Nephron (organoid): ENCODE data around the gene FLII.
A peak's percentile ranks its signal among the peaks of the same experiment; 100 is the strongest.

Experiments used
- H3K27ac Mint-ChIP-seq, 3 experiments: 2 replicates each; pipeline ENCODE4 v1.8.0; 2020; ENCODE audit warnings: mixed read lengths in 3 of 3, mild to moderate bottlenecking in 2 of 3, moderate library complexity in 1 of 3
- H3K27me3 Mint-ChIP-seq: 2 replicates; pipeline ENCODE4 v1.8.0; 2021; ENCODE audit warnings: low read depth, mild to moderate bottlenecking, moderate library complexity, mixed read lengths
- H3K36me3 Mint-ChIP-seq: 2 replicates; pipeline ENCODE4 v1.8.0; 2020; ENCODE audit warnings: low read depth, mixed read lengths
- H3K4me1 Mint-ChIP-seq: 2 replicates; pipeline ENCODE4 v1.8.0; 2020; ENCODE audit warnings: mixed read lengths
- H3K4me3 Mint-ChIP-seq, 3 experiments: 2 replicates each; pipeline ENCODE4 v1.8.0; 2020; ENCODE audit warnings: mild to moderate bottlenecking in 3 of 3, mixed read lengths in 3 of 3, moderate library complexity in 2 of 3
- H3K9me3 Mint-ChIP-seq: 2 replicates; pipeline ENCODE4 v1.8.0; 2020; ENCODE audit warnings: mixed read lengths
- CTCF ChIP-seq, 3 experiments: fragments of 200-600 bp; sonication (generic); IDR thresholded peaks; one replicate each; pipeline ENCODE4 v1.5.0; 2021; ENCODE audit warnings: antibody characterized with exemption in 3 of 3; ENCODE audit not compliant: unreplicated experiment in 3 of 3

FLII gene

GRCh38 chr17:18226284-18226945 lies 32.1 kb downstream of the FLII start:
- Mint-ChIP-seq H3K4me1 (peaks cover 31% of the 10 kb centered on the region), H3K4me3 (peak overlapping the region; percentile 96 to 98 (median 97)), H3K27me3 (no peaks in the 10 kb centered on the region), H3K27ac (peak overlapping the region; percentile 92 to 95 (median 94)), H3K9me3 (no peaks in the 10 kb centered on the region), H3K36me3 (no peaks in the 10 kb centered on the region)
- TF ChIP-seq CTCF (IDR thresholded peaks at IDR 0.05; ENCODE audit: unreplicated experiment in 3 of 3): no peak

GRCh38 chr17:18225642-18226283 lies 32.8 kb downstream of the FLII start:
- no peaks in the 10 kb centered on the region for H3K9me3 Mint-ChIP-seq
- H3K27ac Mint-ChIP-seq: peak overlapping the region; percentile 92 to 95 (median 94)
- no peak for TF ChIP-seq CTCF (IDR thresholded peaks at IDR 0.05; ENCODE audit: unreplicated experiment in 3 of 3)
- peaks cover 31% of the 10 kb centered on the region for H3K4me1 Mint-ChIP-seq
- H3K4me3 Mint-ChIP-seq: peak overlapping the region; percentile 96 to 98 (median 97)
- H3K27me3 Mint-ChIP-seq: no peaks in the 10 kb centered on the region
- H3K36me3 Mint-ChIP-seq: no peaks in the 10 kb centered on the region

DNA sequence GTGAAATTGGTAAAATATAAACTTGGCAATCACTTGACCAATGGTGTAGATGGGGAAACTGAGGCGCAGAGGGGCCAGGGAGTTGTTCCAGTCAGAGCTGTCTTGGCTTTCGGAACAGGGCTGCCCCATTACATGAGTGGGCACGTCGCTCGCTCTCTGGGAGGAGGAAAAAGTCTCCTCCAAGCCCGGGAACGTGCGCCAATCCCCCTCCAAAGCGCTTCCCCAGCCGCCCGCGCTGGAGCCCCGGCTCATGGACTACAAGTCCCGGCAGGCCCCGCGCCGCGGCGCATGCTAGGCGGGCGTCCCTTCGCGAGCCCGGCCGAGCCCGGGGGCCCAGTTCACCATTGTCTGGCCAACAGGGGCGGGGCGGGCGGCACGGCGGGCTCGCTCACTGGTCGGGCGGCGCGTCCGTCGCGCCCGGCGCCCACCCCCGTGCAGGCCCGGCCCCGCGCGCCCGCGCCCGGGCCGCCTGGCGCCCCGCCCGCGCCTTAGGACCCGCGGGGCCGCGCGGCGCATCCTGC lies 33.4 kb downstream of the FLII start, which contains the start of gene LLGL1:
LLGL1 (plus strand) TSS at position 515 of the 521 bp plus-strand sequence. CDS start 48 bp downstream, outside the sequence.
- no peaks in the 10 kb centered on the region for H3K9me3 Mint-ChIP-seq
- peak within 1 kb of the TSS; percentile 96 to 98 (median 97) for H3K4me3 Mint-ChIP-seq
- peaks cover 31% of the 10 kb centered on the region for H3K4me1 Mint-ChIP-seq
- TF ChIP-seq CTCF (IDR thresholded peaks at IDR 0.05; ENCODE audit: unreplicated experiment in 3 of 3): no peak
- no peaks in the 10 kb centered on the region for H3K36me3 Mint-ChIP-seq
- H3K27me3 Mint-ChIP-seq: no peaks in the 10 kb centered on the region
- H3K27ac Mint-ChIP-seq: peak within 1 kb of the TSS; percentile 96 to 98 (median 98)

GRCh38 chr17:18224387-18225120 lies 34.0 kb downstream of the FLII start:
- Mint-ChIP-seq H3K9me3 (no peaks in the 10 kb centered on the region), H3K36me3 (no peaks in the 10 kb centered on the region), H3K27me3 (no peaks in the 10 kb centered on the region), H3K27ac (peak overlapping the region; percentile 96 to 98 (median 98)), H3K4me3 (peak overlapping the region; percentile 86 to 90 (median 89)), H3K4me1 (peaks cover 31% of the 10 kb centered on the region)
- TF ChIP-seq CTCF (IDR thresholded peaks at IDR 0.05; ENCODE audit: unreplicated experiment in 3 of 3): no peak

DNA sequence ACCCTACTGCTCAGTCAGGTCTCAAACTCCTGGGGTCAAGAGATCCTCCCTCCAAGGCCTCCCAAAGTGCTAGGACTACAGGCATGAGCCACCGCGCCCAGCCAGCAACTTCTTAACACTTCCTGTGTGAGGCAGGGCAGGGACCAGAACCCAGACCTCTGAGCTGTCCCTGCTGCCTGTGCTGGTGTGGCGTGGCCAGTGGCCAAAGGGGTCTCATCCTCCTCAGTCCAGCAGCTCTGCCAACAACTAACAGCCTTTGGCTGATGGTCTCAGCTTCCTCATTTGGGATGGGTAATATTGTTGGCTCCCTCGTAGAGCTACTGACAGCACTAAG lies 34.5 kb downstream of the FLII start:
- no peaks in the 10 kb centered on the region for H3K36me3 Mint-ChIP-seq
- no peaks in the 10 kb centered on the region for H3K27me3 Mint-ChIP-seq
- H3K4me1 Mint-ChIP-seq: peaks cover 34% of the 10 kb centered on the region
- H3K9me3 Mint-ChIP-seq: no peaks in the 10 kb centered on the region
- TF ChIP-seq CTCF (IDR thresholded peaks at IDR 0.05; ENCODE audit: unreplicated experiment in 3 of 3): no peak
- peak overlapping the region; percentile 96 to 98 (median 98) for H3K27ac Mint-ChIP-seq
- H3K4me3 Mint-ChIP-seq: peak overlapping the region; percentile 29 to 50 (median 35)
